ENCODE results near the gene DPF3. TPM values are rescaled to one million over a fixed set of nuclear protein-coding genes. Genes with fewer than 3 reads are reported as not detected.

DPF3 gene
- total and polyA plus RNA-seq, 2 of the 13 experiments (the other 11 are each of a cell fraction or from before 2014, with no cell fraction given) = 0.09 to 0.60 TPM

DNA sequence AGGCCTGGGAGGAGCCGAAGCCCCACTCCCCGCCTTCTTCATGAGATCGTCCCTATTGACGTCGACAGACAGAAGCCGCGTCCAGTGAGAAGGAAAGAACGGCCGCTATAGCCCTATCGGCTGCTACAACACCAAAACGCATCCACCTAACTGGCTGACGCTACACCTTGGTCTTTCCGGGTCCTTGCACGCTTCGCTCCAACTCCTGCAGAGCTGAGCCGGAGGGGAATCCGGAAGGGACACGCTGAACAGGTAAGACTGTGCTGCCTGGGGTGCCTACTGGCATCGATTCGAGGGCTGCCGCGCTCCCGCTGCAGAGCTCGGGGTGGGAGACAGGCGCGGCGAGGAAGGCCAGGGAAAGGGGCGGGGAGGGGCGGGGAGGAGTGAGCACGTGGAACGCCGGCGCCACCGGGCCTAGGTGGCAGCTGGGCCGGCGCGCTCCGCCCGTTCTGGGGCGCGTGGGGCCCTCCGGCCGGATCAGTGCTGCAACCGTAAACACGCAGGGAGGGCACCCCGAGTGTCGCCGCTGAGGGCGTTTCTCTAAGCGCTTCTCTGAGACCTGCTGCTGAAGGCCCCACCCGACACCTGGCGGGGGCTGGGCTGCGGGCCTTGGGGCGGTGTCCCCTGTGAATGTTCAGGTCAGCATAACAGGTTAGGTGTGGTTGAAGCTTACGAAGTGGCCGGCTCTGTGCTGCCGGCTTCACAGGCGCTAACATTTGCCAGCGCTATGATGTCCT is 32.6 kb upstream of the DPF3 start, which contains the start of gene DCAF4 (continued):
- TF ChIP-seq, protein P1, sequence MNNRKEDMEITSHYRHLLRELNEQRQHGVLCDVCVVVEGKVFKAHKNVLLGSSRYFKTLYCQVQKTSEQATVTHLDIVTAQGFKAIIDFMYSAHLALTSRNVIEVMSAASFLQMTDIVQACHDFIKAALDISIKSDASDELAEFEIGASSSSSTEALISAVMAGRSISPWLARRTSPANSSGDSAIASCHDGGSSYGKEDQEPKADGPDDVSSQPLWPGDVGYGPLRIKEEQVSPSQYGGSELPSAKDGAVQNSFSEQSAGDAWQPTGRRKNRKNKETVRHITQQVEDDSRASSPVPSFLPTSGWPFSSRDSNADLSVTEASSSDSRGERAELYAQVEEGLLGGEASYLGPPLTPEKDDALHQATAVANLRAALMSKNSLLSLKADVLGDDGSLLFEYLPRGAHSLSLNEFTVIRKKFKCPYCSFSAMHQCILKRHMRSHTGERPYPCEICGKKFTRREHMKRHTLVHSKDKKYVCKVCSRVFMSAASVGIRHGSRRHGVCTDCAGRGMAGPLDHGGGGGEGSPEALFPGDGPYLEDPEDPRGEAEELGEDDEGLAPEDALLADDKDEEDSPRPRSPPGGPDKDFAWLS (CRISPR knock-in tag; IDR thresholded peaks at IDR 0.05; ENCODE audit: borderline replicate concordance) = no peak
- TF ChIP-seq, protein P2, sequence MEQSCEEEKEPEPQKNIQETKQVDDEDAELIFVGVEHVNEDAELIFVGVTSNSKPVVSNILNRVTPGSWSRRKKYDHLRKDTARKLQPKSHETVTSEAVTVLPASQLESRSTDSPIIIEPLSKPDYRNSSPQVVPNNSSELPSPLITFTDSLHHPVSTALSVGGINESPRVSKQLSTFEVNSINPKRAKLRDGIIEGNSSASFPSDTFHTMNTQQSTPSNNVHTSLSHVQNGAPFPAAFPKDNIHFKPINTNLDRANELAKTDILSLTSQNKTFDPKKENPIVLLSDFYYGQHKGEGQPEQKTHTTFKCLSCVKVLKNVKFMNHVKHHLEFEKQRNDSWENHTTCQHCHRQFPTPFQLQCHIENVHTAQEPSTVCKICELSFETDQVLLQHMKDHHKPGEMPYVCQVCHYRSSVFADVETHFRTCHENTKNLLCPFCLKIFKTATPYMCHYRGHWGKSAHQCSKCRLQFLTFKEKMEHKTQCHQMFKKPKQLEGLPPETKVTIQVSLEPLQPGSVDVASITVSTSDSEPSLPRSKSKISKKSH (CRISPR knock-in tag; IDR thresholded peaks at IDR 0.05; ENCODE audit: borderline replicate concordance) = no peak
- TF ChIP-seq, protein P3, sequence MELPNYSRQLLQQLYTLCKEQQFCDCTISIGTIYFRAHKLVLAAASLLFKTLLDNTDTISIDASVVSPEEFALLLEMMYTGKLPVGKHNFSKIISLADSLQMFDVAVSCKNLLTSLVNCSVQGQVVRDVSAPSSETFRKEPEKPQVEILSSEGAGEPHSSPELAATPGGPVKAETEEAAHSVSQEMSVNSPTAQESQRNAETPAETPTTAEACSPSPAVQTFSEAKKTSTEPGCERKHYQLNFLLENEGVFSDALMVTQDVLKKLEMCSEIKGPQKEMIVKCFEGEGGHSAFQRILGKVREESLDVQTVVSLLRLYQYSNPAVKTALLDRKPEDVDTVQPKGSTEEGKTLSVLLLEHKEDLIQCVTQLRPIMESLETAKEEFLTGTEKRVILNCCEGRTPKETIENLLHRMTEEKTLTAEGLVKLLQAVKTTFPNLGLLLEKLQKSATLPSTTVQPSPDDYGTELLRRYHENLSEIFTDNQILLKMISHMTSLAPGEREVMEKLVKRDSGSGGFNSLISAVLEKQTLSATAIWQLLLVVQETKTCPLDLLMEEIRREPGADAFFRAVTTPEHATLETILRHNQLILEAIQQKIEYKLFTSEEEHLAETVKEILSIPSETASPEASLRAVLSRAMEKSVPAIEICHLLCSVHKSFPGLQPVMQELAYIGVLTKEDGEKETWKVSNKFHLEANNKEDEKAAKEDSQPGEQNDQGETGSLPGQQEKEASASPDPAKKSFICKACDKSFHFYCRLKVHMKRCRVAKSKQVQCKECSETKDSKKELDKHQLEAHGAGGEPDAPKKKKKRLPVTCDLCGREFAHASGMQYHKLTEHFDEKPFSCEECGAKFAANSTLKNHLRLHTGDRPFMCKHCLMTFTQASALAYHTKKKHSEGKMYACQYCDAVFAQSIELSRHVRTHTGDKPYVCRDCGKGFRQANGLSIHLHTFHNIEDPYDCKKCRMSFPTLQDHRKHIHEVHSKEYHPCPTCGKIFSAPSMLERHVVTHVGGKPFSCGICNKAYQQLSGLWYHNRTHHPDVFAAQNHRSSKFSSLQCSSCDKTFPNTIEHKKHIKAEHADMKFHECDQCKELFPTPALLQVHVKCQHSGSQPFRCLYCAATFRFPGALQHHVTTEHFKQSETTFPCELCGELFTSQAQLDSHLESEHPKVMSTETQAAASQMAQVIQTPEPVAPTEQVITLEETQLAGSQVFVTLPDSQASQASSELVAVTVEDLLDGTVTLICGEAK (IDR thresholded peaks at IDR 0.05) = no peak
- TF ChIP-seq, protein P3 (CRISPR knock-in tag; IDR thresholded peaks at IDR 0.05) = peak; percentile 40; the same call in 1 of the 2 replicates
- no peak for TF ChIP-seq FOXJ3 (CRISPR knock-in tag; IDR thresholded peaks at IDR 0.05; ENCODE audit: borderline replicate concordance)
- TF ChIP-seq SRF (IDR thresholded peaks at IDR 0.05; ENCODE audit: low read depth, low read length) = no peak
- no peak for TF ChIP-seq NONO (IDR thresholded peaks at IDR 0.05)
- TF ChIP-seq NONO (CRISPR knock-in tag; conservative IDR thresholded peaks at IDR 0.05) = peak; percentile 74
- TF ChIP-seq ZNF589 (CRISPR knock-in tag; conservative IDR thresholded peaks at IDR 0.05) = no peak; the same call in 1 of the 2 replicates
- no peak for TF ChIP-seq ZNF7 (CRISPR knock-in tag; IDR thresholded peaks at IDR 0.05)
- no peak for TF ChIP-seq HDAC6 (IDR thresholded peaks at IDR 0.05; ENCODE audit: low read depth, low read length)
- TF ChIP-seq ZNF552 (CRISPR knock-in tag; IDR thresholded peaks at IDR 0.05; ENCODE audit: borderline replicate concordance) = no peak
- no peak for TF ChIP-seq ZFP36L2 (CRISPR knock-in tag; IDR thresholded peaks at IDR 0.05)
- 0 out of 2 replicates have a peak, but pooled peaks have one; percentile 40 for TF ChIP-seq IRX3 (CRISPR knock-in tag; IDR thresholded peaks at IDR 0.05; ENCODE audit: borderline replicate concordance, low read depth)
- no peak for TF ChIP-seq ZNF747 (CRISPR knock-in tag; IDR thresholded peaks at IDR 0.05; ENCODE audit: borderline replicate concordance)
- TF ChIP-seq ZBTB42 (CRISPR knock-in tag; IDR thresholded peaks at IDR 0.05) = no peak
